C4-2B (cell line): ENCODE data around the gene USP7.

Source experiments
- H3K27ac ChIP-seq: fragments of 450-650 bp; 2 replicates; pipeline ENCODE4 v1.5.1; 2017
- ZFX ChIP-seq: fragments of 450-650 bp; IDR thresholded peaks from 2 replicates; pipeline ENCODE4 v1.6.1; 2017
- TF ChIP-seq, protein P1 (sequence below): fragments of 450-650 bp; conservative IDR thresholded peaks from 2 replicates; pipeline ENCODE4 v1.5.1; 2017; ENCODE audit warnings: mild to moderate bottlenecking

USP7 gene

DNA sequence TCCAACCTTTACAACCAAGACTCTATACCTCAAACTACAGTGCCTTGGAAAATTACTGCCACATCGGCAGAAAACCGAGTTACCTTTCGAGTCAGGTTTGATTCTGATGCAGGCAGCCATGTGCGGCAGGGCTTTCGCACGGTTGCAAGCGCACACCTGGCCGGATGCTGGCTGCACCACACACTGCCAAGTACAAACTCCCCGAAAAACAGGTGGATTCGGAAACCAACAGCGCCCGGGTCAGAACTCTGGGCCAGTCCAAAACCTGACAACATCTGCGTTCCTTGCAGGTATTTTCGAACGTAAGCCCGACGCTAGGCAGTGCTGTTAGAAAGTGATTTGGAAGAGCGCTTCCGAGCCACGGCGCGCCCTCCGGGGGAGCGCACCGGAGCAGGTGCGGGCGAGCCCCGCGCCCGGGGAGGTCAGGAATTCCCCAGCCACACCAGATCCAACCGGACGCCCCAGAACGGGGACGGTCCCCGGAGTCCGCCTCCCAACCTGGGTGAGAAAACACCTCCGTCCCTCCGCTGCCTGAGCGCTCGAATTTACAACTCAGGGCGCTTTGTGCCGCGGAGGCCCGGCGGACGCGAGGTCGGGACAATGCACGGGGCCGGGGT is 1.2 kb downstream of the USP7 start:
- TF ChIP-seq ZFX: no peak
- TF ChIP-seq, protein P1, sequence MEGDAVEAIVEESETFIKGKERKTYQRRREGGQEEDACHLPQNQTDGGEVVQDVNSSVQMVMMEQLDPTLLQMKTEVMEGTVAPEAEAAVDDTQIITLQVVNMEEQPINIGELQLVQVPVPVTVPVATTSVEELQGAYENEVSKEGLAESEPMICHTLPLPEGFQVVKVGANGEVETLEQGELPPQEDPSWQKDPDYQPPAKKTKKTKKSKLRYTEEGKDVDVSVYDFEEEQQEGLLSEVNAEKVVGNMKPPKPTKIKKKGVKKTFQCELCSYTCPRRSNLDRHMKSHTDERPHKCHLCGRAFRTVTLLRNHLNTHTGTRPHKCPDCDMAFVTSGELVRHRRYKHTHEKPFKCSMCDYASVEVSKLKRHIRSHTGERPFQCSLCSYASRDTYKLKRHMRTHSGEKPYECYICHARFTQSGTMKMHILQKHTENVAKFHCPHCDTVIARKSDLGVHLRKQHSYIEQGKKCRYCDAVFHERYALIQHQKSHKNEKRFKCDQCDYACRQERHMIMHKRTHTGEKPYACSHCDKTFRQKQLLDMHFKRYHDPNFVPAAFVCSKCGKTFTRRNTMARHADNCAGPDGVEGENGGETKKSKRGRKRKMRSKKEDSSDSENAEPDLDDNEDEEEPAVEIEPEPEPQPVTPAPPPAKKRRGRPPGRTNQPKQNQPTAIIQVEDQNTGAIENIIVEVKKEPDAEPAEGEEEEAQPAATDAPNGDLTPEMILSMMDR: no peak
- peak overlapping the region; percentile 79 for H3K27ac ChIP-seq

DNA sequence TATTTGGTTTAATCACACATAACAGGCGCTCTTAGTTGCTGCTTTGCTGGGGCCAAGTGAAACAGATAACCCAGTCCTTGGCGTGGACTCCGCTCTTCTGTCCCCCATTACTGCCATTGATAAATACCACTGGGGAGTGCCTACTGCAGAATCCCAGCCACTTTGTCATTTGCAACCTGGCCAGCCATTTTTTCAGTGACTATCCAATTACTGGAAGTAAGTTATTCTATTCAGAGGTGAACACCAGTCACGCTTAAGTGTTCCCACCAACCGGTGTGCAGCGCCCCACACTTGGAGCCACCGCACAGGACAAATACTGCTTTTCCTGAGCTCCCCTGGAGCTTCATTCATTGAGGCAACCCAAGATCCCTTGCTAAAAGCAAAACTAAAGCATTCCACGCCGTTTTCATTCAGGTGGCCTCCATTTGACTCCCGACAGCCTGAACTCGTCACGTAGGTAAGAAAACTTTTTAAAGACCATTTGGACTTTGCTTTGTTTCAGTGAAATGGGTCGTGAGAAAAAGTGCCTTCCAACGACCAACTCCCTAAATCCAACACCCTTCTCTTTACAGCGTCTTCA is 1.8 kb downstream of the USP7 start:
- peak overlapping the region; percentile 79 for H3K27ac ChIP-seq
- no peak for TF ChIP-seq ZFX
- TF ChIP-seq, protein P1: no peak

DNA sequence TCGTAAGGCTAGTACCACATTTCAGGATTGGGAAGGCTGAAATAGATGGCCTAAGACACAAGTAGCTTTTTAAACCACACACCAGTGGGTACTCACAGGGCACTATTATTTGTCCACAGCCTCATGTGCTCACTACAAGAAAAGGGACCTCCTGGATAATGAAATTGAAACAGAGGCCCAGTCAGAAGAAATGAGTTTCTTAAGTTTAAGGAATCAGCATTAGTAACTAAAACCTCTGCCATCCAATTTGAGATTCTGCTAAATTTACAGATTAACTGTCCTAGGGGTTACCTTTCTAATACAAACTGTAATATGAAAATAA is 3.0 kb downstream of the USP7 start:
- H3K27ac ChIP-seq: no peak overlapping the region
- TF ChIP-seq, protein P1: no peak
- TF ChIP-seq ZFX: no peak

DNA sequence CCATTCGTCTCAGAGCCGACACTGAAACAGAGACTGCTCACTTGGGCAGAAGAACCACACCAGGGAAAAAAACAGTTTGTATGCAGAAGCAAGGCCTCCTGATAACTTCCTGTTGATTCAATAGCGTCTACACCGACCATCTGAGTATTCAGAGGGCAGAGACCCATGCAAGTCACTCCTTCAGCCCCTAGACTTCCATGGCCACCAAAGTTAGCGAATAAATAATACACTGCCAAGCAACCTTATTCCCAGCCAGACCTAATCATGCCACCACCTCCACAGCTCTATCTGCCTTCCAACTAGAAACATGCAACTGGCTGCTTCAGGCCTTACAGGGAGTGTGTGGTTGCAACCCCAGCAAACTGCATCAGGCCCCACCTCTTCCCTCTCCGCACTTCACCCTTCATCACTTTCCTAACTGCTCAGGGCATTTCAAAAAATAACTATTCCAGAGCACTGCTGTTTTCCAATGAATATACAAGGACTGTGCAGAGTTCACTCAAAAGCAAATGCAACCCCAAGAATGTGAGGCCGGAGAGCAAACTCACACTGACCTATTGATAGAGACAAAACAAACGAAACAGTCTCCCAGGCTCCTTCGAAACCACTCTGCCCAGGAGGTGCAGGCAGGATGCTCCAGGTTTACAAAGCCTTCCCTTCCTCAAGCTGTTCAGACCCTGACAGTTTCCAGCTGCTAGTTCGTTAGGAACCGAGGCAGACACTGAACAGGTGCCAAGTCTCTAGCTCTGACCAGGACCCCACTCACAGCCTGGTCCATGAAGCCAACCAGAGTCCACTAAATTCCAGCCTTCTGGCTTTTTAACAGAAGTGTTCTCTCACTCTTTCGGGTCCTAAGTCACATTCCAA is 3.6 kb downstream of the USP7 start:
- TF ChIP-seq ZFX: no peak
- TF ChIP-seq, protein P1: no peak
- H3K27ac ChIP-seq: peak overlapping the region; percentile 5; the same call in 1 of the 2 replicates

DNA sequence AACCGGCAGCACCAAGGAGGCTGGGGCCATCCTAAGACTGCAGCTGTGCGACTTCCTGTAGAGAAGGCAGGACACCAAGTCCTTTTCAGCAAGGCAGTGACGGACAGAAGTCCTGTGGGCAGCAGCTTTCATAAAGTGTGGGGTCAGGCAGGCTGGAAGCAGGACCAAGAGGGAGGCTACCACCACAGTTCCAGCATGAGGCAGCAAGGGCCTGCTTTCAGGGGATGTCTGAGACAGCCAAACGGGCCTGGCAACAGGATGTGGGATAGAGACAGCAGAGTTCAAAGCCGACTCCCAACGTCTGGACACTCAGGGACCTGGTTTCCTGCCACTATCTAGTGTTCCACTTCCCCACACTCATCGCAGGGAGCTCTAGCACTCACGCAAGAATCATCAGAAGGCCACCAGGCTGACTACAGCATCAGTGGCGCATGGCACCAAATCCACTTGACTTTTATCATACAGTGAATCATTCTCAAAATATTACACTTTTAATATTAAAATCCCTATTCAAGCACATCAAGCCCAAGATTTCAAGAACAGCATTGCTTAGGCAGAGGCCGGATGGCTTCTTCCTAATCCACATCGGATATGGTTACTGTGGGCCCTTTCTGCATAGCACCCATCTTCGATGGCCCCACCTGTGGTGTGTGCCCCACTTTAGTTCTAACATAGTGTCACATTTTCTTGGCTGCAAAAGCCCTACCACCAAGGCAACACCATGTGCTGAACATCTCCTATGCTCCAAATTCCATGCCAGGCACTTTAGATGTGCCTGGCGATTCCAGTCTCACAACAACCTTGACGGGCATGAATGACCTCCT is 5.2 kb downstream of the USP7 start:
- H3K27ac ChIP-seq: no peak overlapping the region
- no peak for TF ChIP-seq ZFX
- TF ChIP-seq, protein P1: no peak

DNA sequence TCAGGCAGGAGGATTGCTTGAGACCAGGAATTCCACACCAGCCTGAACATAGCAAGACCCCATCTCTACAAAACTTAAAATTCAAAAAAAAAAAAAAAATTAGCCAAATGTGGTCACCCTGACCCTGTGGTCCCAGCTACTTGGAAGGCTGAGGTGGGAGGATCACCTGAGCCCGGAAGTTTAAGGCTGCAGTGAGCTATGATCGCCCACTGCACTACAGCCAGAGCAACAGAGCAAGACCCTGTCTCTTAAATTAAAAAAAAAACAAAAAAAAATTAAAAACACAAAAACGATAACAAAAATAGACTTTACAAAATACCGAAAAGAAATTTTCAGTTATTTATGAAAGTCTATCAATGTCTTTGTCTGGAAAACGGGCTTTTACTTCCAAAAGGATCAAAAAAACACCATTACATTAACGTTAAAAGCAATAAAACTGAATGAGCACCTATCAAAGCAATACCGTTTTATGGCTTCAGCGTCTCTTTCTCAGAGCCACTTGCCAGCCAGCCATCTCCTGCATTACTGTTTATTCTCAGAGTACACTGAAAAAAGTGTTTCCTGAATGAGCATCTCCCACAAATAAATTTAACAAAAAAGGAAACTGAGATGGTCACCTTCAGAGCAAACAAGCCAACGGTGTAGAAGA is 6.1 kb downstream of the USP7 start:
- TF ChIP-seq, protein P1: no peak
- TF ChIP-seq ZFX: no peak
- H3K27ac ChIP-seq: no peak overlapping the region
